ENCODE measurements around the gene PIGL.

DNA sequence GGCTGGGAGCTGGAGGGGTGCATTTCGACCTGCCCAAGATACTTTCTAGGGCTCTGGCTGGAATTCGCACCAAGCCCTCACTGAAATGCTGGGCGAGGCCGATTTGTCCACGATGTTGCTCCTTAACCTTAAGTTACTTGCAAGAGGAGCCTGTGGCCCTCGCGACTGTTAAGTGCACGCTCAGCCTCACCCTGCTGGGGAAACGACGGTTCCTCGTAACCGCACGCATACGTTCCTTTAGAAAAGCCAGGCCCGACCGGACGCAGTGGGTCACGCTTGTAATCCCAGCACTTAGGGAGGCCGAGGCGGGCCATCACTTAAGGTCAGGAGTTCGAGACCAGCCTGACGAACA, 1.1 kb upstream of the PIGL start:
- TF ChIP-seq POLR2A (IDR thresholded peaks at IDR 0.05) (no peak), POLR2AphosphoS5 (IDR thresholded peaks at IDR 0.05; ENCODE audit: insufficient read depth in 1 of 2, low read depth in 1 of 2) (no peak), CTCF (IDR thresholded peaks at IDR 0.05) (no peak)
